ENCODE measurements around the gene MUCL3. TPM values are rescaled to one million over a fixed set of nuclear protein-coding genes. Genes with fewer than 3 reads are reported as not detected.
A peak's percentile ranks its signal among the peaks of the same experiment; 100 is the strongest.
"Not testable (repeated sequence)": the region's sequence is repeated elsewhere in the genome, so short reads cannot be mapped to it uniquely, and the experiment has no call there.

MUCL3 gene, protein sequence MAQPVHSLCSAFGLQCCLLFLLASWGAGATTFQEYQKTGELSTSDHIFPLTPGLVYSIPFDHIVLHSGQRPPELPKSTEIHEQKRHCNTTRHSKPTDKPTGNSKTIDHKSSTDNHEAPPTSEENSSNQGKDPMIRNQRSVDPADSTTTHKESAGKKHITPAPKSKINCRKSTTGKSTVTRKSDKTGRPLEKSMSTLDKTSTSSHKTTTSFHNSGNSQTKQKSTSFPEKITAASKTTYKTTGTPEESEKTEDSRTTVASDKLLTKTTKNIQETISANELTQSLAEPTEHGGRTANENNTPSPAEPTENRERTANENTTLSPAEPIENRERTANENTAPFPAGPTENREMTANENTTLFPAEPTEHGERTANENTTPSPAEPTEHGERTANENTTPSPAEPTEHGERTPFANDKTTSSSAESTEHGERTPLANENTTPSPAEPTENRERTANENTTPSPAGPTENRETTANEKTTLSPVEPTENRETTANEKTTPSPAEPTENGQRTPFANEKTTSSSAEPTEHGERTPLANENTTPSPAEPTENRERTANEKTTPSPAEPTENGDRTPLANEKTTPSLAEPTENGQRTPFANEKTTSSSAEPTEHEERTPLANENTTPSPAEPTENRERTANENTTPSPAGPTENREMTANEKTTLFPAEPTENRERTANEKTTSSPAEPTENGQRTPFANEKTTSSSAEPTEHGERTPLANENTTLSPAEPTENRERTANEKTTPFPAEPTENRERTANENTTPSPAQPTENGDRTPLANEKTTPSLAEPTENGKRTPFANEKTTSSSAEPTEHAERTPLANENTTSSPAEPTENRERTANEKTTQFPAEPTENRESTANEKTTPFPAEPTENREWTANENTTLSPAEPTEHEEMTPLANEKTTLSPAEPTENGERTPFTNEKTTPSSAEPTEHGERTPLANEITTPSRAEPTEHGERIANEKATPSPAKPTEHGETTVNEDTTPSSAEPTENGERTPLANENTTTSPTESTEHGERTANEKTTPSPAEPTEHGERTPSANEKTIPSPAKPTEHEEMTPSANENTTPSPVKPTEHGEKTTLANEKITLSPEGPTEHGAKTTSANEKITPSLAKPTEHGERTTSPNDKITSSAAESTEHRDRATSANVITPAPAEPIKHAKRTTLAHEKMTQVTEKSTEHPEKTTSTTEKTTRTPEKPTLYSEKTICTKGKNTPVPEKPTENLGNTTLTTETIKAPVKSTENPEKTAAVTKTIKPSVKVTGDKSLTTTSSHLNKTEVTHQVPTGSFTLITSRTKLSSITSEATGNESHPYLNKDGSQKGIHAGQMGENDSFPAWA (N-terminal part only)
- not detected for total RNA-seq

- DNase-seq (ENCODE audit: low read depth in 2 of 3, low spot score in 2 of 3): no peak
Measured at GRCh38 chr6:30940361-30940986, at the start of gene MUCL3. MUCL3 (plus strand) TSS chr6:30940973; CDS start chr6:30941000, 27 bp downstream.

DNA sequence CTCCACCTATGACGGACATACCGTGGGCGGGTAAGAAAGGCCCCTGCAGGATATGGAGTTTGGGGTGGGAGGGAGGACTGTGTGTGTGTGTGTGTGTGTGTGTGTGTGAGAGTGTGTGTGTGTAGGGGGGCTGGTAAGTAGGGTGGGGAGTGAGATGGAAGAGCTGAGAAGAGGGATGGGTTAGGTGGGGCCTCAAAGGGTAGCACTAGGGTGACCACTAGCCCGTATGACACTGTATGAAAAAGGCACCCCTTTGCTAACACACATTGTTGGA, 49.4 kb upstream of the MUCL3 start:
- no peak for DNase-seq (ENCODE audit: low read depth in 2 of 3, low spot score in 2 of 3)

- no peak for DNase-seq (ENCODE audit: low read depth in 2 of 3, low spot score in 2 of 3)
Measured at GRCh38 chr6:30891816-30892538, 48.8 kb upstream of the MUCL3 start.

- no peak for DNase-seq (ENCODE audit: low read depth in 2 of 3, low spot score in 2 of 3)
Measured at GRCh38 chr6:30893001-30893591, 47.7 kb upstream of the MUCL3 start.

GRCh38 chr6:30893666-30894065, 47.1 kb upstream of the MUCL3 start:
- DNase-seq (ENCODE audit: low read depth in 2 of 3, low spot score in 2 of 3): no peak

GRCh38 chr6:30894381-30894780, 46.4 kb upstream of the MUCL3 start:
- no peak for DNase-seq (ENCODE audit: low read depth in 2 of 3, low spot score in 2 of 3)

DNA sequence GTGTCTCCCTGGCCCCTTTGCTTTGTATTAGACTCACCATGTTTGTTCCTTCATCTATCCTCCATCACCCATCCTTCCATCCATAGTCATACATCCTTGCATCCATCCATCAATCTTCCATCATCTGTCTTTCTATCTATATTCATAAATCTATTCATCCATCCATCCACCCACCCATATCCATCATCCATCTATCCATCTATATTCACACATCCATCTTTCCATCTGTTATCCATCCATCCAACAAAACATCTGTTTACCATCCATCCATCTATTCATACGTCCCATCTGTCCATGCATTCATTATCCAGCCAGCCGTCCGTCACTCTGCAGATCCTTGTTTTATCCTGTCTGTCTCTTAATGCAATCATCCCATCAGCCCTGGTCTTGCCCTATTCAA, 45.8 kb upstream of the MUCL3 start:
- DNase-seq (ENCODE audit: low read depth in 2 of 3, low spot score in 2 of 3): no peak

GRCh38 chr6:30895343-30895742, 45.4 kb upstream of the MUCL3 start:
- DNase-seq (ENCODE audit: low read depth in 2 of 3, low spot score in 2 of 3): no peak

DNA sequence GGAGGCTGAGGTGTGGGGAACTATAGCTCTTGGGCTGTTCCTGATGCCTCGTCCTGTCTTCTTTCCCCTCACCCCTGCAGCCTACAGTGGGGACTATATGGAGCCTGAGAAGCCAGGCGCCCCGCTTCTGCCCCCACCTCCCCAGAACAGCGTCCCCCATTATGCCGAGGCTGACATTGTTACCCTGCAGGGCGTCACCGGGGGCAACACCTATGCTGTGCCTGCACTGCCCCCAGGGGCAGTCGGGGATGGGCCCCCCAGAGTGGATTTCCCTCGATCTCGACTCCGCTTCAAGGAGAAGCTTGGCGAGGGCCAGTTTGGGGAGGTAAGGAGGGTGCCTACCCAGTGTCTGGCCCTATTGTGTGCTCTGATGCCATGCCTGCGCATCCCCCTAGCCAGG, 44.2 kb upstream of the MUCL3 start:
- DNase-seq (ENCODE audit: low read depth in 2 of 3, low spot score in 2 of 3): no peak

GRCh38 chr6:30897882-30898281, 42.9 kb upstream of the MUCL3 start:
- DNase-seq (ENCODE audit: low read depth in 2 of 3, low spot score in 2 of 3): no peak

- DNase-seq (ENCODE audit: low read depth in 2 of 3, low spot score in 2 of 3): no peak
Measured at GRCh38 chr6:30898750-30899360, 41.9 kb upstream of the MUCL3 start.

GRCh38 chr6:30900863-30901417, 39.8 kb upstream of the MUCL3 start:
- no peak for DNase-seq (ENCODE audit: low read depth in 2 of 3, low spot score in 2 of 3)

DNA sequence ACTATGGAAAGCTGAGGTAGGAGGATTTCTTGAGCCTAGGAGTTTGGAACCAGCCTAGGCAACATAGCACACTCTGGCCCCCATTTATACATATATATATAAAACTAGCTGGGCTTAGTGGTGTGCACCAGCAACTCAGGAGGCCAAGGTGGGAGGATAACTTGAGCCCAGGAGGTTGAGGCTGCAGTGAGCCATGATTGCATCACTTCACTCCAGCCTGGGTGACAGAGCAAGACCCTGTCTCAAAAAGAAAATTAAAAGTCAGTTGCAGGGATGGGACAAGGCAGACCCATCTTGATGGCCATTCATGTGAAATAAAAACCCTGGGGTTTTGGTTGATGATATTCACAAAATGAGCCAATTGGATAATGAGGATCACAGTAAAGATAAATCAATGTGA, 39.3 kb upstream of the MUCL3 start:
- no peak for DNase-seq (ENCODE audit: low read depth in 2 of 3, low spot score in 2 of 3)

DNA sequence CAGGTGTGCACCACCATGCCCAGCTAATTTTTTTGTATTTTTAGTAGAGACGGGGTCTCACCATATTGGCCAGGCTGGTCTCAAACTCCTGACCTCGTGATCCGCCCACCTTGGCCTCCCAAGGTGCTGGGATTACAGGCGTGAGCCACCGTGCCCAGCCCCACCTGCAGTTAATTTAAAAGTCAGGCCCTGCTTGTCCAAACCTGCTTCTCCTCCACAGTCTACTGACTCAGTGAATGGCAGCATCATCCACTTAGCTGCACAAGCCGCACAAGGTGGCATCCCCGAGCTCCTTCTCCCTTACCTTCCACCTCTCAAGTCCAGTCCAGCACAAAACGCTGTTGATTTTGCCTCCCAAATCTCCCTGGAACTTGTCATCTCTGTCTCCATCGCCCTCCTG, 38.6 kb upstream of the MUCL3 start:
- not testable (repeated sequence) for DNase-seq (ENCODE audit: low read depth in 2 of 3, low spot score in 2 of 3)

DNA sequence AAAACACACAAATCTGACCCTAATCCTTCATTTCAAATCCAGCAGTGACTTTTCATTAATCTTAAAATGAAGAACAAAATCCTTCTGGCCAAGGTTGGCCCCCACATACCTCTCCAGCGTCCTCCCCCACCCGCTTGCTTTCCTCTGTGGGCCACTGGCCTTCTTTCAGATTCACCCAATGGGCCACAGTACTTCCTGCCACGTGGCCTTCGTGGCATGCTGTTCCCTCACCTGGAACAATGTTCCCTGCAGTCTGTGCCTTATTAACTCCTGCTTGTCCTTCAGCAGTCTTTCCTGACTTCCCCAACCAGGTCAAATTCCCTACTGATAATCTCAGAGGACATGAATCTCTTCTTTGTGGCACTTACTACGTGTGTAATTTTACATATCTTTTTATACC, 38.1 kb upstream of the MUCL3 start:
- no peak for DNase-seq (ENCODE audit: low read depth in 2 of 3, low spot score in 2 of 3)

GRCh38 chr6:30903236-30903635, 37.5 kb upstream of the MUCL3 start:
- DNase-seq (ENCODE audit: low read depth in 2 of 3, low spot score in 2 of 3): no peak

DNA sequence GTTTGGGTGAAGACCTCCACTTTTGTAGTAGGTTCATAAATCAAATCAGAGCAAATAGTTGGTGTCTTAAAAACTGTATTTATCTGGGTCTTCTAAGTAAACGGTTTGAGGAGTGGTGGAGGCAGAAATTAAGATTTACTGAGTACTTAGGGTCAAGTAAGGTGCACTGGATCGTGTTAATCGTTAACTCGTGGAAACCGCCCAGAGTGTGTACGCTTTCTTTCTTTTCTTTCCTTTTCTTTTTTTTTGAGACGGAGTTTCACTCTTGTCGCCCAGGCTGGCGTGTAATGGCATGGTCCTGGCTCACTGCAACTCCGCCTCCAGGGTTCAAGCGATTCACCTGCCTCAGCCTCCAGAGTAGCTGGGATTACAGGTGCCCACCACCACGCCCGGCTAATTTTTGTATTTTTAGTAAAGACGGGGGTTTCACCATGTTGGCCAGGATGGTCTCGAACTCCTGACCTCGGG, 33.4 kb upstream of the MUCL3 start:
- not testable (repeated sequence) for DNase-seq (ENCODE audit: low read depth in 2 of 3, low spot score in 2 of 3)

DNA sequence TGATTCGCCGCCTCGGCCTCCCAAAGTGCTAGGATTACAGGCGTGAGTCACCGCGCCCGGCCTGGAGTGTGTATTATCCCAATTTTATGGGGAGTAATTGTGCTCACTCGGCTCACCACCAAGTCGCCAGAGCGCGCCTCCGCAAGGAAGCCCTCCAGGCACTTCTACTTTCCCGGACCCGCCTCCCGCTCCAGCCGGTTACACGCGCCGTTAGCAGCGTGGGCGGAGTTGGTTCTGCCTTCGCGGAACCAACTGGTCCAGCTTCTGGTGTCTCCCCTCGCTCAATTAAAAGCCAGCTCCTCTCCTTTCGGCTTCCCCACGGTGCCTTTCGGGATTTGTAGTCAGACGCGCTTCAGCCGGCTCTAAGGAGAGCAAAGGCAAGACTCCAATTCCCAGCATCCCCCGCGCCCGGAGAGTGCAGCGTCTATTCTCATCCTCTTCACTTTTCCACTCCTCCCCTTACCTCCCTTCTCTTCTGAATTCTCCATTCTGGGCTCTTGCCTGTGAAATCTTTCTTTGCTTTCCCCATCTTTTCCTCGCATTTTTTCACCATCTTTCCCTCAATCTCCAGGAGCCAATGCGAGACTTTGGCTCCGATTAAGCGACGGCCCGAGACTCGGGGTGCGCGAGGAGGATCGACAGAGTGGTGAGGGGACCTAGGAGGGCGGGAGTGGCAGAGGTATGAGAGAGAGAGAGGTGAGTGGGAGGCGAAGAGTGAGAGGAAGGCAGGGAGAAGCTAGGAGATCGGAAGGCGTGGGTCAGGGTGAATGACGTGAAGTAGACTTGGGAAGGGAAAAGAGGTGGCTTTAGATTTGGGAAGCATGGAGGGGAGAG, 32.8 kb upstream of the MUCL3 start, which contains the start of gene GTF2H4:
TSS of gene GTF2H4 (plus strand) at position 450 of the 834 bp plus-strand sequence.
- peak; percentile 81 to 98 (median 95) for DNase-seq (ENCODE audit: low read depth in 2 of 3, low spot score in 2 of 3)
